ENCODE measurements around the gene CDS2. TPM values are rescaled to one million over a fixed set of nuclear protein-coding genes. Genes with fewer than 3 reads are reported as not detected.
A peak's percentile ranks its signal among the peaks of the same experiment; 100 is the strongest.

The CDS2 gene
- total and polyA plus RNA-seq, 2 of the 13 experiments (the other 11 are each of a cell fraction or from before 2014, with no cell fraction given), result 81.3 to 153 TPM

DNA sequence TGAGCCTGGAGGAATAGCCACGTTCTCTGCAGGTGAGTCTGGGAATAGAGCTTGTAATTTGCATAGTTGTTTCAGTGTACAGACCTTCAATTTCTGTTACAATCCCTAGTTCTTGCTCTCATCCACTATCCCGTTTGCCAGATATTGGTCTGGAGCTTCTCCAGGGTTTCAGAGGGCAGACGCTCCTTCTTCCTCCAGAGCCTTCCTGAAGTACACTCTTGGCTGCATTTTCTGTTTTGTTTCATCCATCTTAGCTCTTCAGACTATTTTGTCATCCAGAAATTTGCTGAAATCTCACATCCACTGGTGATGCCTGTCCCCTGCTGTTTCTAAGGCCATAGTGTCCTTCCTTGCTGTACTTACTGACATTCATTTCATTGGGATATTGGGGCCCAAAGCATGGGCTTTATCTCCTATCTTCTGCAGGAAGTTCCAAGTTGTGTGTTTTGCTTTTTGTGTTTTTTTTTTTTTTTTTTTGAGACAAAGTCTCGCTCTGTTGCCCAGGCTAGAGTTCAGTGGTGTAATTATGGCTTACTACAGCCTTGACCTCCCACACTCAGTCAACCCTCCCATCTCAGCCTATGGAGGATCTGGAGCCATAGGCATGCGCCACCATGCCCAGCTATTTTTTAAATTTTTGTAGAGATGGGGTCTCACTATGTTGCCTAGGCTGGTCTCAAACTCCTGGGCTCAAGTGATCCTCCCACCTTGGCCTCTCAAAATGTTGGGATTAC lies 18.7 kb downstream of the CDS2 start:
- no peak for DNase-seq (ENCODE audit: low spot score)
- Histone ChIP-seq H3K79me2 (ENCODE audit: insufficient read depth, low read length) (peaks cover 93% of the 10 kb centered on the region), H3K4me1 (ENCODE audit: insufficient read depth, low read length) (peaks cover 100% of the 10 kb centered on the region), H2AFZ (ENCODE audit: low read length) (no peak overlapping the region), H3K9ac (ENCODE audit: insufficient read depth, low read depth, low read length) (no peak overlapping the region), H3K36me3 (replicated peaks in 1 of 2; ENCODE audit: control insufficient read depth in 1 of 2, insufficient read depth in 2 of 2, low read length in 2 of 2) (peaks cover 1 to 3% of the 10 kb centered on the region in 2 experiments; a peak in 3 of 5 replicates), H3K9me3 (ENCODE audit: low read length) (no peaks in the 10 kb centered on the region), H3K27me3 (ENCODE audit: control insufficient read depth in 1 of 2, insufficient read depth in 2 of 2, low read length in 2 of 2) (no peaks in the 10 kb centered on the region), H4K20me1 (ENCODE audit: insufficient read depth, low read length) (no peaks in the 10 kb centered on the region), H3K27ac (ENCODE audit: extremely low read length, insufficient read depth, low read length) (peak overlapping the region; percentile 6), H3K4me3 (replicated peaks in 1 of 3; ENCODE audit: insufficient read depth in 1 of 3, low read depth in 2 of 3, low read length in 3 of 3) (no peak overlapping the region), H3K4me2 (ENCODE audit: low read depth, low read length) (peak overlapping the region; percentile 32; the same call in 1 of the 2 replicates)
- no peak for FAIRE-seq
- ATAC-seq, result no peak
- in situ Hi-C loops (cut with HindIII; ENCODE audit: extremely low pct_ligation_motif_present, low pct_unique_long_range_greater_than_20kb) (loop anchor here (10.0 kb wide), 1 partner anchor 61 kb away; no protein-coding TSS in a partner anchor), intact Hi-C loops (cut with micrococcal nuclease; ENCODE audit: unreplicated experiment) (no loop called here)
- CTCF ChIA-PET (ENCODE audit: low intra/inter-chr PET ratio, low total read pairs), result no interaction called here
- POLR2A ChIA-PET, result interaction anchor here (7.0 kb wide), 1 partner anchor 18 kb away, joined by 53 read pairs; the partner anchor contains the start of gene CDS2
- 88% methylated on average over 5 of the region's 5 CpGs for WGBS (ENCODE audit: low lambda C conversion rate)
- no TSS peak for BruUV-seq (replicated peaks)
- TF ChIP-seq MAF1 (CRISPR knock-in tag; IDR thresholded peaks at IDR 0.05; ENCODE audit: borderline replicate concordance) (no peak), ATF1 (CRISPR knock-in tag; IDR thresholded peaks at IDR 0.05) (no peak), NR2C2 (CRISPR knock-in tag; IDR thresholded peaks at IDR 0.05; ENCODE audit: borderline replicate concordance) (peak; percentile 23; the same call in 1 of the 2 replicates), MED8 (CRISPR knock-in tag; IDR thresholded peaks at IDR 0.05; ENCODE audit: insufficient replicate concordance) (no peak), ZSCAN9 (CRISPR knock-in tag; IDR thresholded peaks at IDR 0.05; ENCODE audit: borderline replicate concordance) (no peak), ZBTB46 (CRISPR knock-in tag; IDR thresholded peaks at IDR 0.05; ENCODE audit: borderline replicate concordance) (no peak), ZXDC (CRISPR knock-in tag; IDR thresholded peaks at IDR 0.05) (no peak), MTF1 (CRISPR knock-in tag; IDR thresholded peaks at IDR 0.05) (no peak), ZNF549 (CRISPR knock-in tag; IDR thresholded peaks at IDR 0.05) (no peak), ZNF605 (CRISPR knock-in tag; IDR thresholded peaks at IDR 0.05) (peak; percentile 75; the same call in 1 of the 2 replicates), DNMT3B (CRISPR knock-in tag; conservative IDR thresholded peaks at IDR 0.05) (no peak), ZNF567 (CRISPR knock-in tag; IDR thresholded peaks at IDR 0.05; ENCODE audit: borderline replicate concordance) (0 out of 2 replicates have a peak, but pooled peaks have one; percentile 44), CENPT (CRISPR knock-in tag; IDR thresholded peaks at IDR 0.05; ENCODE audit: low read depth) (no peak), ZNF713 (CRISPR knock-in tag; IDR thresholded peaks at IDR 0.05) (no peak), ZMYM3 (CRISPR knock-in tag; IDR thresholded peaks at IDR 0.05) (peak; percentile 9; the same call in 1 of the 2 replicates), ZNF710 (CRISPR knock-in tag; IDR thresholded peaks at IDR 0.05; ENCODE audit: borderline replicate concordance) (0 out of 2 replicates have a peak, but pooled peaks have one; percentile 16)
- TF ChIP-seq, protein P1, sequence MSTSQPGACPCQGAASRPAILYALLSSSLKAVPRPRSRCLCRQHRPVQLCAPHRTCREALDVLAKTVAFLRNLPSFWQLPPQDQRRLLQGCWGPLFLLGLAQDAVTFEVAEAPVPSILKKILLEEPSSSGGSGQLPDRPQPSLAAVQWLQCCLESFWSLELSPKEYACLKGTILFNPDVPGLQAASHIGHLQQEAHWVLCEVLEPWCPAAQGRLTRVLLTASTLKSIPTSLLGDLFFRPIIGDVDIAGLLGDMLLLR (CRISPR knock-in tag; IDR thresholded peaks at IDR 0.05), result no peak

Data from HepG2 (cell line).